Nephron (organoid): Measurements from ENCODE around the gene PRKAA1.

ENCODE experiments used
- H3K27ac Mint-ChIP-seq, 3 experiments: 2 replicates each; pipeline ENCODE4 v1.8.0; 2020; ENCODE audit warnings: mixed read lengths in 3 of 3, mild to moderate bottlenecking in 2 of 3, moderate library complexity in 1 of 3
- H3K27me3 Mint-ChIP-seq: 2 replicates; pipeline ENCODE4 v1.8.0; 2021; ENCODE audit warnings: low read depth, mild to moderate bottlenecking, moderate library complexity, mixed read lengths
- H3K36me3 Mint-ChIP-seq: 2 replicates; pipeline ENCODE4 v1.8.0; 2020; ENCODE audit warnings: low read depth, mixed read lengths
- H3K4me1 Mint-ChIP-seq: 2 replicates; pipeline ENCODE4 v1.8.0; 2020; ENCODE audit warnings: mixed read lengths
- H3K4me3 Mint-ChIP-seq, 3 experiments: 2 replicates each; pipeline ENCODE4 v1.8.0; 2020; ENCODE audit warnings: mild to moderate bottlenecking in 3 of 3, mixed read lengths in 3 of 3, moderate library complexity in 2 of 3
- H3K9me3 Mint-ChIP-seq: 2 replicates; pipeline ENCODE4 v1.8.0; 2020; ENCODE audit warnings: mixed read lengths
- TF ChIP-seq, protein P1 (sequence below), 3 experiments: fragments of 200-600 bp; sonication (generic); IDR thresholded peaks; one replicate each; pipeline ENCODE4 v1.5.0; 2021; ENCODE audit warnings: antibody characterized with exemption in 3 of 3; ENCODE audit not compliant: unreplicated experiment in 3 of 3

PRKAA1 gene

DNA sequence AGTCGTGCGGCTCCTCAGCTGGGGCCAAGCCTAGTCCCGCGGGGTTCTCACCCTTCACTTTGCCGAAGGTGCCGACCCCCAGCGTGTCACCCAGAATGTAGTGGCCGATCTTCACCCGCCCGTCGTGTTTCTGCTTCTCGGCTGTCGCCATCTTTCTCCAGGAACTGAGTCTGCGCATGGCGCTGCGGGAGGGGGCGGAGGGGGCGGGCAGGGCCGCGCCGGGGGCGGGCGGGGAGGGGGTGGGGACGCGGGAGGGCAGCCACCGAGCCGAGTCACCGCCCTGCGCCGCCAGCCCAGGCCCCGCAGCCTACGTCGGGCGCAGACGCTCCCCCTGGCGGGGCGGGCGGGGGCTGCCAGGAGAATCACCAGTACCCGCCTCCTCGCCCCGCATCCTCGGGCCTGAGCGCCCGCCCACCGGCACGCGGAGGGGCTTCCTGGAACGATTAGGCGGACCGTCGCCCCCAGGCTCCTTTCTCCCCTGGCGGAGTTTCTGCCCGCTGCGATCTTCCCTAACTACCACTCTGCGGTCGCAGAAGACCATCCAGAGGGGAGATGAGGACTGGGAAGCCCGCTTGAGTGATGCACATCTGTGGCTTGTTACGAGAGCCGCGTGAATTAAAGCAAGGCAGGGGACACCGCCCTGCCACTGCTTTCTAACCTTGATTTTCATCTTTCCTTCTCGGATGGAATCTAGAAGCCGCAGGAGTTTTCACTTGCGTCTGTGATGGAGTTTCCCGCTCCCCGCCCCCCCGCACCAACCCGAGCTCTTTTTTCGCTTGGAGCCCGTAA, at the start of gene PRKAA1:
PRKAA1 (minus strand) TSS at position 363 of the 789 bp plus-strand sequence; CDS start at position 178, 185 bp downstream.
- no peaks in the 10 kb centered on the region for H3K9me3 Mint-ChIP-seq
- H3K27ac Mint-ChIP-seq, result peak within 1 kb of the TSS; percentile 82 to 91 (median 85)
- H3K4me1 Mint-ChIP-seq, result peaks cover 33% of the 10 kb centered on the region
- peak within 1 kb of the TSS; percentile 92 to 95 (median 94) for H3K4me3 Mint-ChIP-seq
- TF ChIP-seq, protein P1, sequence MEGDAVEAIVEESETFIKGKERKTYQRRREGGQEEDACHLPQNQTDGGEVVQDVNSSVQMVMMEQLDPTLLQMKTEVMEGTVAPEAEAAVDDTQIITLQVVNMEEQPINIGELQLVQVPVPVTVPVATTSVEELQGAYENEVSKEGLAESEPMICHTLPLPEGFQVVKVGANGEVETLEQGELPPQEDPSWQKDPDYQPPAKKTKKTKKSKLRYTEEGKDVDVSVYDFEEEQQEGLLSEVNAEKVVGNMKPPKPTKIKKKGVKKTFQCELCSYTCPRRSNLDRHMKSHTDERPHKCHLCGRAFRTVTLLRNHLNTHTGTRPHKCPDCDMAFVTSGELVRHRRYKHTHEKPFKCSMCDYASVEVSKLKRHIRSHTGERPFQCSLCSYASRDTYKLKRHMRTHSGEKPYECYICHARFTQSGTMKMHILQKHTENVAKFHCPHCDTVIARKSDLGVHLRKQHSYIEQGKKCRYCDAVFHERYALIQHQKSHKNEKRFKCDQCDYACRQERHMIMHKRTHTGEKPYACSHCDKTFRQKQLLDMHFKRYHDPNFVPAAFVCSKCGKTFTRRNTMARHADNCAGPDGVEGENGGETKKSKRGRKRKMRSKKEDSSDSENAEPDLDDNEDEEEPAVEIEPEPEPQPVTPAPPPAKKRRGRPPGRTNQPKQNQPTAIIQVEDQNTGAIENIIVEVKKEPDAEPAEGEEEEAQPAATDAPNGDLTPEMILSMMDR (IDR thresholded peaks at IDR 0.05; ENCODE audit: unreplicated experiment in 3 of 3), result peak; percentile 74 to 86 (median 82)
- H3K27me3 Mint-ChIP-seq, result no peaks in the 10 kb centered on the region
- peaks cover 26% of the 10 kb centered on the region for H3K36me3 Mint-ChIP-seq

DNA sequence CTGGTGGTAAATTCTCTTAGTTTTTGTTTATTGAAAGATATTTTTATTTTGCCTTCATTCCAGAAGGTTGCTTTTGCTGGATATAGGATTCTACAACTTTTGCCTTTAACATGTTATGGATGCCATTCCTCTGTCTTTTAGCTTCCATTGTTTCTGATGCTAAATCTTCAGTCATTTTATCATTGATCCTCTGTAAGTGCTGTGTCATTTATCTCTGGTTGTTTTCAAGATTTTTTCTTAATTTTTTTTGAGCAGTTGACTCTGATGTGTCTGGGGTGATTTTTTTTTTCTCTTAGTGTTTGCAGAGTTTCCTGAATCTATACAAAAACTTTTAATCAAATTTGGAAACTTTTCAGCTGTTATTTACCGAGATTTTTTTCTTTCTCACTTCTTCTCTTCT, 49.4 kb upstream of the PRKAA1 start:
- H3K4me3 Mint-ChIP-seq, result no peak overlapping the region
- H3K27me3 Mint-ChIP-seq, result no peaks in the 10 kb centered on the region
- no peaks in the 10 kb centered on the region for H3K36me3 Mint-ChIP-seq
- no peaks in the 10 kb centered on the region for H3K9me3 Mint-ChIP-seq
- TF ChIP-seq, protein P1 (IDR thresholded peaks at IDR 0.05; ENCODE audit: unreplicated experiment in 3 of 3), result no peak
- no peak overlapping the region for H3K27ac Mint-ChIP-seq
- H3K4me1 Mint-ChIP-seq, result no peaks in the 10 kb centered on the region

DNA sequence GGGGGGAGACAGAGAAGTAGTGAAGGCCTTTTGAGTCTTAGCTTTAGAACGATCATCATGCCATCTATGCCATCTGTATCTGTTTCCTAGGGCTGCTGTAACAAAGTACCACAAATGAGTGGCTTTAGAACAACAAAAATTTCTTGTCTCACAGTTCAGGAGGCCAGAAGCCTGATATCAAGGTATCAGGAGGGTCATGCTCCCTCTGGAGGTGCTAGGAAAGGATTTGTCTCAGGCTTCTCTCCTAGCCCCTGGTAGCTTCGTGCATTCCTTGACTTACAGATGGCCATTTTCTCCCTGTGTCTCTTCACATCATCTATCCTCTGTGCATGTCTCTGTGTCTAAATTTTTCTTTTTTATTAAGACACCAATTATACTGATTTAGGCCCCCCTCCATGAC, 48.2 kb upstream of the PRKAA1 start:
- H3K36me3 Mint-ChIP-seq, result no peaks in the 10 kb centered on the region
- no peak overlapping the region for H3K4me3 Mint-ChIP-seq
- peaks cover 3% of the 10 kb centered on the region for H3K4me1 Mint-ChIP-seq
- H3K27ac Mint-ChIP-seq, result no peak overlapping the region
- H3K9me3 Mint-ChIP-seq, result no peaks in the 10 kb centered on the region
- TF ChIP-seq, protein P1 (IDR thresholded peaks at IDR 0.05; ENCODE audit: unreplicated experiment in 3 of 3), result no peak
- no peaks in the 10 kb centered on the region for H3K27me3 Mint-ChIP-seq

DNA sequence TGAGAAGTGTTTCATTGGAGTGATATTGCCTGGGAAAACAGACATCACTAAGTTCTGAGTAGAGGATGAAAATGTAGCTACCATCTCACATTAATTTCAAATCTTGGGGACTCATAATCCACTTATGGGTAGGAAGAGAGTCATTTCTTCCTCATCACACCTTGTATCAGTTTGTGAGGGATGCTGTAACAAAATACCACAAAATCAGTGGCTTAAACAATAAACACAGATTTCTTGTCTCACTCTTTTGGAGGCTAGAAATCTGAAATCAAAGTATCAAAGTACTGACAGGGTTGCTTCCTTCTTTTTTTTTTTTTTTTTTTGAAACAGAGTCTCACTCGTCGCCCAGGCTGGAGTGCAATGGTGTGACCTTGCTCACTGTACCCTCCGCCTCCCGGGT, 46.4 kb upstream of the PRKAA1 start:
- Mint-ChIP-seq H3K4me1 (peaks cover 5% of the 10 kb centered on the region), H3K27me3 (no peaks in the 10 kb centered on the region), H3K27ac (no peak overlapping the region), H3K4me3 (no peak overlapping the region), H3K9me3 (no peaks in the 10 kb centered on the region), H3K36me3 (no peaks in the 10 kb centered on the region)
- TF ChIP-seq, protein P1 (IDR thresholded peaks at IDR 0.05; ENCODE audit: unreplicated experiment in 3 of 3), result no peak

DNA sequence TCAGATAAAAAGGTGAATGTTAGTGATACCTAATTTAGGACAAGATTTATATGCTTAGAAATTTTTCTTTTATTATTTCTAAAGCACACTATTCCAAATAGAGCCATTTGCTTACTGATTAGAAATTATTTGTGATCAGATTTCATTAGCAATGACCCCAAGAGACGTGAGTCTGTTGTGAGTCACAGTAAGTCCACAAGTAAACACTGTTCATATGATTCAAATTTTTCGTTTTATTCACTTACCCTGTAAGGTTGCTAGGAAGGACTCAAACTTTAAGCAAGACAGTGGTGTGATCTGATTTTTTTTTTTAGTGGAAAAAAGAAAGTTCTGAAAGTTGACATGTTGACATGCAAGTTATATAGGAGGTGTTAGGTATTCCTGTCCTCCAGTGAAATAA, 44.2 kb upstream of the PRKAA1 start:
- no peak overlapping the region for H3K4me3 Mint-ChIP-seq

More for the DNA sequence above, 44.2 kb upstream of the PRKAA1 start:
- Mint-ChIP-seq H3K4me1 (peaks cover 5% of the 10 kb centered on the region), H3K9me3 (no peaks in the 10 kb centered on the region), H3K27me3 (peaks cover 3% of the 10 kb centered on the region), H3K27ac (no peak overlapping the region), H3K36me3 (no peaks in the 10 kb centered on the region)
- TF ChIP-seq, protein P1 (IDR thresholded peaks at IDR 0.05; ENCODE audit: unreplicated experiment in 3 of 3), result no peak
